Measurements from ENCODE around the gene CBY1. TPM values are rescaled to one million over a fixed set of nuclear protein-coding genes. Genes with fewer than 3 reads are reported as not detected.
A peak's percentile ranks its signal among the peaks of the same experiment; 100 is the strongest.

CBY1 gene
- total RNA-seq, 1 donor from 2014 or later = 36.9 TPM

GRCh38 chr22:38716826-38717225, 60.4 kb downstream of the CBY1 start:
- no peak for DNase-seq (ENCODE audit: low spot score)
- intact Hi-C loops (cut with DNase I) = no loop called here

GRCh38 chr22:38717244-38717643, 60.8 kb downstream of the CBY1 start:
- no peak for DNase-seq (ENCODE audit: low spot score)
- intact Hi-C loops (cut with DNase I) = no loop called here

GRCh38 chr22:38718414-38718813, 62.0 kb downstream of the CBY1 start:
- intact Hi-C loops (cut with DNase I) = no loop called here
- DNase-seq (ENCODE audit: low spot score) = peak; percentile 76

GRCh38 chr22:38719196-38719595, 62.8 kb downstream of the CBY1 start:
- DNase-seq (ENCODE audit: low spot score) = peak; percentile 7
- intact Hi-C loops (cut with DNase I) = no loop called here

- intact Hi-C loops (cut with DNase I) = no loop called here
Observed at GRCh38 chr22:38720350-38720749, 63.9 kb downstream of the CBY1 start.

GRCh38 chr22:38721551-38721950, 65.1 kb downstream of the CBY1 start:
- DNase-seq (ENCODE audit: low spot score) = no peak
- intact Hi-C loops (cut with DNase I) = no loop called here

More at GRCh38 chr22:38720350-38720749, 63.9 kb downstream of the CBY1 start:
- DNase-seq (ENCODE audit: low spot score) = no peak

Other genes with a start within 250 kb of the CBY1 start
- gene KCNJ4, start 201.4 kb upstream of the CBY1 start, total RNA-seq = 67.8 TPM
- 18.2 TPM for gene KDELR3, start 188.5 kb upstream of the CBY1 start, total RNA-seq
- gene DDX17, start 150.3 kb upstream of the CBY1 start, total RNA-seq = 215 TPM
- gene DMC1, start 86.5 kb upstream of the CBY1 start, total RNA-seq = 1.9 TPM
- gene FAM227A, start 246 bp upstream of the CBY1 start, total RNA-seq = 0.46 TPM
- 55.7 TPM for gene TOMM22, start 25.3 kb downstream of the CBY1 start, total RNA-seq
- gene JOSD1, start 44.3 kb downstream of the CBY1 start, total RNA-seq = 24.0 TPM
- gene GTPBP1, start 49.3 kb downstream of the CBY1 start, total RNA-seq = 34.3 TPM
- gene SUN2, start 99.4 kb downstream of the CBY1 start, total RNA-seq = 130 TPM
- gene DNAL4, start 137.5 kb downstream of the CBY1 start, total RNA-seq = 8.1 TPM
- 23.5 TPM for gene NPTXR, start 187.4 kb downstream of the CBY1 start, total RNA-seq
- gene CBX6, start 215.6 kb downstream of the CBY1 start, total RNA-seq = 60.3 TPM

Data from cardiac septum (tissue), 1 donor.